Muscle layer of duodenum (tissue), 2 donors: Measurements from ENCODE around the gene ENC1.

Source experiments
- H3K27ac ChIP-seq: one replicate; pipeline ENCODE4 v1.7.0; 2013; ENCODE audit warnings: mild to moderate bottlenecking, low read length
- H3K27me3 ChIP-seq: one replicate; pipeline ENCODE4 v1.7.0; 2013; ENCODE audit warnings: low read depth, mild to moderate bottlenecking, control low read depth, low read length
- H3K36me3 ChIP-seq, 2 donors: one replicate each; pipeline ENCODE4 v1.7.0; 2013; ENCODE audit warnings: low read length in 2 of 2, control low read depth in 1 of 2, mild to moderate bottlenecking in 1 of 2; ENCODE audit not compliant: insufficient read depth in 2 of 2, control insufficient read depth in 1 of 2
- H3K4me1 ChIP-seq, 2 donors: one replicate each; pipeline ENCODE4 v1.7.0; 2013; ENCODE audit warnings: low read length in 2 of 2, mild to moderate bottlenecking in 2 of 2, control low read depth in 1 of 2, moderate library complexity in 1 of 2; ENCODE audit not compliant: insufficient read depth in 2 of 2, control insufficient read depth in 1 of 2
- H3K4me3 ChIP-seq, 2 donors: one replicate each; pipeline ENCODE4 v1.7.0; 2013; ENCODE audit warnings: low read length in 2 of 2, low read depth in 1 of 2, mild to moderate bottlenecking in 1 of 2
- H3K9me3 ChIP-seq, 2 donors: one replicate each; pipeline ENCODE4 v1.7.0; 2013; ENCODE audit warnings: low read length in 2 of 2, control low read depth in 1 of 2, mild to moderate bottlenecking in 1 of 2; ENCODE audit not compliant: control insufficient read depth in 1 of 2
- donor health status: healthy.

The ENC1 gene

GRCh38 chr5:74670396-74671038 is 30.0 kb upstream of the ENC1 start:
- Histone ChIP-seq H3K4me1 (peaks cover 0 to 12% of the 10 kb centered on the region in 2 donors), H3K27ac (no peak overlapping the region), H3K27me3 (no peaks in the 10 kb centered on the region), H3K36me3 (no peaks in the 10 kb centered on the region), H3K9me3 (no peaks in the 10 kb centered on the region), H3K4me3 (no peak overlapping the region)

- Histone ChIP-seq H3K27ac (no peak overlapping the region), H3K27me3 (no peaks in the 10 kb centered on the region), H3K36me3 (no peaks in the 10 kb centered on the region), H3K4me1 (peaks cover 0 to 13% of the 10 kb centered on the region in 2 donors), H3K4me3 (no peak overlapping the region), H3K9me3 (no peaks in the 10 kb centered on the region)
Observed at GRCh38 chr5:74669821-74670220, 29.3 kb upstream of the ENC1 start.

- no peaks in the 10 kb centered on the region for H3K36me3 ChIP-seq
- H3K27me3 ChIP-seq: no peaks in the 10 kb centered on the region
- no peaks in the 10 kb centered on the region for H3K9me3 ChIP-seq
- peaks cover 0 to 7% of the 10 kb centered on the region in 2 donors for H3K4me1 ChIP-seq
- no peak overlapping the region for H3K27ac ChIP-seq
- H3K4me3 ChIP-seq: no peak overlapping the region
Observed at GRCh38 chr5:74667396-74667795, 26.9 kb upstream of the ENC1 start.

- H3K27ac ChIP-seq: no peak overlapping the region
- peaks cover 0 to 6% of the 10 kb centered on the region in 2 donors for H3K4me1 ChIP-seq
- no peaks in the 10 kb centered on the region for H3K27me3 ChIP-seq
- no peaks in the 10 kb centered on the region for H3K9me3 ChIP-seq
- no peak overlapping the region for H3K4me3 ChIP-seq
- H3K36me3 ChIP-seq: no peaks in the 10 kb centered on the region
Observed at GRCh38 chr5:74665816-74666215, 25.3 kb upstream of the ENC1 start.

- no peaks in the 10 kb centered on the region for H3K36me3 ChIP-seq
- H3K4me3 ChIP-seq: no peak overlapping the region
- H3K27ac ChIP-seq: no peak overlapping the region
- no peaks in the 10 kb centered on the region for H3K9me3 ChIP-seq
- H3K4me1 ChIP-seq: peaks cover 0 to 6% of the 10 kb centered on the region in 2 donors
- H3K27me3 ChIP-seq: no peaks in the 10 kb centered on the region
Observed at GRCh38 chr5:74665273-74665672, 24.7 kb upstream of the ENC1 start.

GRCh38 chr5:74664551-74664950 is 24.0 kb upstream of the ENC1 start:
- Histone ChIP-seq H3K27me3 (no peaks in the 10 kb centered on the region), H3K9me3 (no peaks in the 10 kb centered on the region), H3K4me1 (peaks cover 0 to 6% of the 10 kb centered on the region in 2 donors), H3K27ac (no peak overlapping the region), H3K36me3 (no peaks in the 10 kb centered on the region), H3K4me3 (no peak overlapping the region)

GRCh38 chr5:74660873-74661272 is 20.3 kb upstream of the ENC1 start:
- H3K4me3 ChIP-seq: no peak overlapping the region
- peaks cover 0 to 6% of the 10 kb centered on the region in 2 donors for H3K4me1 ChIP-seq
- H3K27ac ChIP-seq: no peak overlapping the region
- no peaks in the 10 kb centered on the region for H3K27me3 ChIP-seq
- H3K9me3 ChIP-seq: no peaks in the 10 kb centered on the region
- H3K36me3 ChIP-seq: no peaks in the 10 kb centered on the region

- no peak overlapping the region for H3K27ac ChIP-seq
- H3K4me1 ChIP-seq: peaks cover 0 to 6% of the 10 kb centered on the region in 2 donors
- H3K27me3 ChIP-seq: no peaks in the 10 kb centered on the region
- no peaks in the 10 kb centered on the region for H3K9me3 ChIP-seq
- no peak overlapping the region for H3K4me3 ChIP-seq
- H3K36me3 ChIP-seq: no peaks in the 10 kb centered on the region
Observed at GRCh38 chr5:74660140-74660539, 19.6 kb upstream of the ENC1 start.

- Histone ChIP-seq H3K27me3 (no peaks in the 10 kb centered on the region), H3K27ac (no peak overlapping the region), H3K4me3 (no peak overlapping the region), H3K4me1 (no peaks in the 10 kb centered on the region), H3K9me3 (no peaks in the 10 kb centered on the region), H3K36me3 (no peaks in the 10 kb centered on the region)
Observed at GRCh38 chr5:74659172-74659571, 18.6 kb upstream of the ENC1 start.

GRCh38 chr5:74657165-74657564 is 16.6 kb upstream of the ENC1 start:
- no peaks in the 10 kb centered on the region for H3K36me3 ChIP-seq
- H3K9me3 ChIP-seq: no peaks in the 10 kb centered on the region
- no peaks in the 10 kb centered on the region for H3K4me1 ChIP-seq
- no peak overlapping the region for H3K27ac ChIP-seq
- no peaks in the 10 kb centered on the region for H3K27me3 ChIP-seq
- H3K4me3 ChIP-seq: no peak overlapping the region

GRCh38 chr5:74655716-74656115 is 15.2 kb upstream of the ENC1 start:
- Histone ChIP-seq H3K27me3 (no peaks in the 10 kb centered on the region), H3K36me3 (no peaks in the 10 kb centered on the region), H3K4me3 (no peak overlapping the region), H3K4me1 (no peaks in the 10 kb centered on the region), H3K9me3 (no peaks in the 10 kb centered on the region), H3K27ac (no peak overlapping the region)

GRCh38 chr5:74655206-74655605 is 14.7 kb upstream of the ENC1 start:
- Histone ChIP-seq H3K36me3 (no peaks in the 10 kb centered on the region), H3K27ac (no peak overlapping the region), H3K9me3 (no peaks in the 10 kb centered on the region), H3K27me3 (no peaks in the 10 kb centered on the region), H3K4me1 (no peaks in the 10 kb centered on the region), H3K4me3 (no peak overlapping the region)
